Rectal smooth muscle tissue (tissue), 1 donor: ENCODE measurements around the gene PI4KB.

Experiments
- H3K27ac ChIP-seq: one replicate; pipeline ENCODE4 v1.7.0; 2013; ENCODE audit warnings: low read depth, low read length, inconsistent platforms
- H3K27me3 ChIP-seq: one replicate; pipeline ENCODE4 v1.7.0; 2013; ENCODE audit warnings: low read length; ENCODE audit not compliant: control insufficient read depth, insufficient read depth
- H3K36me3 ChIP-seq: one replicate; pipeline ENCODE4 v1.7.0; 2013; ENCODE audit warnings: low read length; ENCODE audit not compliant: control insufficient read depth, insufficient read depth
- H3K4me1 ChIP-seq: one replicate; pipeline ENCODE4 v1.7.0; 2013; ENCODE audit warnings: low read length; ENCODE audit not compliant: control insufficient read depth, insufficient read depth
- H3K4me3 ChIP-seq: one replicate; pipeline ENCODE4 v1.7.0; 2013; ENCODE audit warnings: low read length
- H3K9ac ChIP-seq: one replicate; pipeline ENCODE4 v1.7.0; 2013; ENCODE audit warnings: low read length

The PI4KB gene

DNA sequence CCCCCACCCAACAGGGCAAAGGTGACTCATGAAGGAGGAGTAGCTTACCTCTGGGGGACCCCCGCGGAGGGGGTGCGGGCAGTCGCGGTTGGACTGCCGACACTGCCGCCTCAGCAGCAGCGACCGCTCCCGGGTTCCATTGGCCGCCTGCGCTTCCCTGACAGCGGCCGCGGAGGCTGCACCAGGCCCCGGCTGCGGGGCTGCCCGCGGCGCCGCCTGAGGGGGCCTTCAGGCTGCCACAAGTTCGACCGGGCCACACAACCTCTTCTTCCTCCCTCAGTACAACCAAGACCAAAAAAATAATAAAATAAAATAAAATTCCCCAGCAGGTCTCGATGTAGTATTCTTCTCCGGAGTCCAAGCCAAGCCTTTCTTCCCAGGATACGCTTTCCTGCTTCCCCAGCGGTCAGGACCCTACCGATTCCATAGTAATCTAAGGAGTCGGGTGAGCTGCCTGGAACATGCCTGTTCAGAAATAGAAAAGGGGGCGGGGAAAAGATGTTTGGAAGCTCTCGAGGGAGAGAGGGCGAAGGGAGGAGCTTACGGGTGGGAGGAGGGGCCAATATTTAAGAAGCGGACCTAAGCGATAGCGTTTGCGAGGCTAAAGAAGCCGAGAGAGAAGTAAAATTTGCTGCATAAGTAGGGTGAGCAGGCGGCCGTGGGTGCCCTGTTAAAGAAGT is at the start of gene PI4KB:
TSS of gene PI4KB (minus strand) at position 194 of the 680 bp plus-strand sequence. CDS start 10,935 bp downstream, outside the sequence.
- Histone ChIP-seq H3K4me3 (peak within 1 kb of the TSS; percentile 88), H3K4me1 (peaks cover 12% of the 10 kb centered on the region), H3K27me3 (no peaks in the 10 kb centered on the region), H3K27ac (peak within 1 kb of the TSS; percentile 79), H3K9ac (peak within 1 kb of the TSS; percentile 50), H3K36me3 (peaks cover 3% of the 10 kb centered on the region)

DNA sequence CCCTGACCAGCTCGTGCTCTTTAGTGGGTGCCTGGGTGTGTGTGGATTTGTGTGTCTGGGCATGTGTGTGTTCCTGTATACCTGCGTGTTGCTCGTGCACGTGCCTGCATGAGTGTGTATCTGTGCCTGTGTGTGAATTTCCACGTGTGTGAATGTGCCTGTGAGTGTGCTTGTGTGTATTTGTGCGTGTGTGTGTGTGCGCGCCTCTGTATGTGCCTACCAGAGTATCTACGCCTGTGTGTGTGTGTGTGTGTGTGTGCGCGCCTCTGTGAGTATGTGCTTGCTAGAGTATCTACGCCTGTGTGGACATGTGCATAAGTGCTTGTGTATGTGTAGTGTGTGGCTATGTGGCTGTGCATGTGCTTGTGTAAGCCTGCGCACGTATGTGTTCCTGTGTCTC is 46.0 kb upstream of the PI4KB start:
- Histone ChIP-seq H3K27ac (no peak overlapping the region), H3K9ac (no peak overlapping the region), H3K36me3 (no peaks in the 10 kb centered on the region), H3K4me3 (no peak overlapping the region), H3K27me3 (no peaks in the 10 kb centered on the region), H3K4me1 (peaks cover 19% of the 10 kb centered on the region)

DNA sequence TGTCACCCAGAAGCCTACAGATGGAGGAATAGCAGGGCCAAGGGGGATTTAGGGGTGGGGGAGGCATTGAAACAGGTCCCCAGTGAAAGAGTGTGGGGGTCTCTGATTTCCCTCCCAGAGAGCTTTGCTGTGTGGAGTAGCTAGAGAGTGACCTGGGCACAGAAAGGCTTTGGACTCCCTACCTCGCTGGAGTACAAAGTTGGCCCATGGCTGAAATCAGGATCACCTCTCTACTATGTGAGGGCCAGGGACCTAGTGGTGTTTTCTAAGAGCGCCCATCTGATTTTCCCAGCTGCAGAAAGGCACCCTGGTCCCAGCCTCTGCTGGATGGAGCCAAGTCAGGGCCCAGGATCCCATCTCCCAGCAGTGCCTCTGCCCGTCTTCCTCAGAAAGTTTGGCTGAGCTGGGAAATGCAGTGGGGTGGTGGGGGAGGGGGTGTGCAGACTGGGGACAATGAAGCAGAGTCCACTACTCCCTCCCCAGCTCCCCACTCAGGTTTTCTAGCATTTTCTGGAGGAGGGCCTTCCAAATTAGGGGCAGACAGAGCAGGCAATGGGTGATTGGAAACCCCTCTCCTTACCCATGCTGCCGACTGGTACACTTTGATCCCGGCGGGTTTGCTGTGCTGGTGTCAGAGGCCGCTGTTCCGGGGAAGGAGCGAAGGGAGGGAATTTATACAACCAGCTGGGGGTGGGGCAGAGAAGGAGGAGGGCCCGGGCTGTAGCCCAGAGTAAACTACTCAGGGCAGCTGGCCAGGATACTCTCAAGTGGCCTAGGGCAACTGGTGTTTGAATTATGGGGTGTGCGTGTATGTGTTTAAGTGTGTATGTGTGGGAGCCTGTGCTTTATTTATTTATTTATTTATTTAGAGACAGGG is 45.1 kb upstream of the PI4KB start, which contains the start of gene SELENBP1:
TSS of gene SELENBP1 (minus strand) at position 648 of the 877 bp plus-strand sequence. CDS start at position 584, 64 bp downstream.
- Histone ChIP-seq H3K4me1 (peaks cover 19% of the 10 kb centered on the region), H3K4me3 (peak within 1 kb of the TSS; percentile 51), H3K9ac (peak within 1 kb of the TSS; percentile 4), H3K27ac (peak within 1 kb of the TSS; percentile 86), H3K36me3 (no peaks in the 10 kb centered on the region), H3K27me3 (no peaks in the 10 kb centered on the region)

DNA sequence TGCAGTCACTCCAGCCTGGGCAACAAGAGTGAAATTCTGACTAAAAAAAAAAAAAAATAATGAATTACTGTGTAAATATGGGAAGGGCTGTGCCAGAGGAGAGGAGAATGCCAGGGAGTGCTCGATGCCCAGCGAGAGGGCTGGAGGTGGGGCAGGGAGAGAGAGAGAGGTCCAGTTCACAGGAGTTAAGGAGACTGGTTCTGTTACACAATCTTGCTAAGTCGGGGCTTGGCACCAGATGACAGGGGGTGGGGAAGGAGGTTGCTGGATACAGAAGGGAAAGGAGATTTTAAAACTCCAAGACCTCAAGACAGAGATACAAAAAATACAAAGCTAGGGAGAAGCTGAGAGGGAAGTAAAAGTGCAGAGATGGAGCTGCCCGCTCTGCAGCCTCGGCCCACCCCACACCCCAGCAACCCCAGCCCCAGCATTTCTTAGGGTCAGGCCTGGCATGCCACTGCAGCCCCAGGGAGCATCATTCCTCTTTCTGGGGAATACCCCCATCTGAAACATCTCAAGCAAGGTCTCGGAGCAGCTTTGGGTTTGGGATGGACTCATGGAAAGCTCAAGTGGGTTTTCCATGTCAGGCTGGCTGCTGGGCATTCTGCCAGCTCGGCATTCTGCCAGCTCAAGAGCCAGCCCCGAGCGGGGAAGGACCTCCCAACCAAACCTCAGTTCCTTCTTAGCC is 44.3 kb upstream of the PI4KB start:
- Histone ChIP-seq H3K9ac (peak overlapping the region; percentile 38), H3K27ac (peak overlapping the region; percentile 86), H3K4me1 (peaks cover 19% of the 10 kb centered on the region), H3K4me3 (peak overlapping the region; percentile 51), H3K27me3 (no peaks in the 10 kb centered on the region), H3K36me3 (peaks cover 2% of the 10 kb centered on the region)

DNA sequence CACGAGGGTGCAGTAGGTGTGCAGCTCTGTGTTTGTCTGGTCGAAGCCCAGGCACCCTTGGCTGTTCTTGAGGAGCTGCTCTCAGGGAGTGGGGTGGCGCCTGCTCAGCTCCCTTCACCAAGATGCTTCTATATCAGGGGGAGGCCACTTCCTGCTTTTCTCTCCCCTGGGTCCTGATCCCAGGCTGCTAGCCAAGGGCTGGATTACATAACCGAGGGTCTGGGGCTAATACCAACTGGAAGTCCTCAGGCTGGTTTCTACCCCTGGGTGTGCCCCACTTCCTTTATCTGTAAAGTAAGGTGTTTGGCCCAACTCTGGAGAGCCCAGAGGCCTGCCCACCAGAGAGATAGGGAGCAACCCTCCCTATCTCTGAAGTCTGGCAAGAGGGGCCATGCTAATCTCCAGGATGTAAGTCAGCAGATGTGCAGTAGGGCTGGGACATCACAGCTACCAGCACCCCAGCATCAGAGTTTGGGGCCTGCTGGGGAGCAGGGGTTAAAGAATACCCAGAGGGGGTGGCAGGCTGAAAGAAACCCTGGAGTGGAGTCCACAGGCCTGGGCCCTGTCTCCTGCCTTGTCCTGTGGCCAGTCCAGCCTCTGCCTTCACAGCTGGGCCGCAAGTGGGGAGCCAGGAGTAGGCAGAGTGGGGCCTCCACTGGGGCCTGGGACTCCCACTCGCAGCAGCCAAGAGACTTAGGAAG is 43.1 kb upstream of the PI4KB start:
- peak overlapping the region; percentile 51 for H3K4me3 ChIP-seq
- peak overlapping the region; percentile 32 for H3K9ac ChIP-seq

DNA sequence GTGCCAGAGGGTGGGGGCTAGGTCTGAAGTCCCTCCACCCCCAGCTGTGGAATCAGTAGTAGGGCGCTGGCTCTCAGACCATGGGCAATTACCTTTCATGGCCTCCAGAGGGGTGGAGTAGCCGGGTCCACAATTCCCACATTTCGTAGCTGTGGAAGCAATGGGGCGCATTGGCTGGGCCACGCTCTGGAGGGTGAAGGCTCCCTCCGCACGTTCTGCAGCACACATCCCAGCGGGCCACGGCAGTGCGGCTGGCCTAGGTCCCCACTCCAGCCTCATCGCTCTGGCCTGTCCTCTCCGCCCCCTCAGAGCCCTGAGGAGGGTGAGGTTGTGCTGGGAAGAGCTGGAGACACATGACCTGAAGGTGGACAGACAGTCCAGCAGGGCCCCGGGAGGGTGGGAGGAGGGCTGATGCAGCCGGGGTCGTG is 42.4 kb upstream of the PI4KB start:
- peaks cover 21% of the 10 kb centered on the region for H3K36me3 ChIP-seq
- H3K4me1 ChIP-seq, result peaks cover 19% of the 10 kb centered on the region
- no peak overlapping the region for H3K9ac ChIP-seq
- no peak overlapping the region for H3K27ac ChIP-seq
- peak overlapping the region; percentile 51 for H3K4me3 ChIP-seq
- no peaks in the 10 kb centered on the region for H3K27me3 ChIP-seq

More for the DNA sequence above, 43.1 kb upstream of the PI4KB start:
- Histone ChIP-seq H3K4me1 (peaks cover 19% of the 10 kb centered on the region), H3K27me3 (no peaks in the 10 kb centered on the region), H3K27ac (peak overlapping the region; percentile 86), H3K36me3 (peaks cover 14% of the 10 kb centered on the region)

DNA sequence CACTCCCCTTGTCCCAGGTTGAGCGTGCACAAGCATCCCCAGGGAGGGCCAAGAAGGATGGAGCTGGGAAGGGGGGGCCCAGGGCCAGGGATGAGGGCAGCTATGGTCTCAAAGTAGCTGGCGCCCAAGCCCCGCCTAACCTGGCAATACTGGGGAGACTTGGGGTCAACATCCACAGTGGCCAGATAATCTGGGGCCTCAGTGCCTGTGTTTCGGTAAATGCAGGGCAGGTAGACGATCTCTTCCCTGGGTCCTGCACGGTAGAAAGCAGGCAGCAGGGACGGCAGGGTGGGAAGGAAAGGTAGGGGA is 42.0 kb upstream of the PI4KB start:
- Histone ChIP-seq H3K36me3 (peaks cover 25% of the 10 kb centered on the region), H3K27ac (no peak overlapping the region)

DNA sequence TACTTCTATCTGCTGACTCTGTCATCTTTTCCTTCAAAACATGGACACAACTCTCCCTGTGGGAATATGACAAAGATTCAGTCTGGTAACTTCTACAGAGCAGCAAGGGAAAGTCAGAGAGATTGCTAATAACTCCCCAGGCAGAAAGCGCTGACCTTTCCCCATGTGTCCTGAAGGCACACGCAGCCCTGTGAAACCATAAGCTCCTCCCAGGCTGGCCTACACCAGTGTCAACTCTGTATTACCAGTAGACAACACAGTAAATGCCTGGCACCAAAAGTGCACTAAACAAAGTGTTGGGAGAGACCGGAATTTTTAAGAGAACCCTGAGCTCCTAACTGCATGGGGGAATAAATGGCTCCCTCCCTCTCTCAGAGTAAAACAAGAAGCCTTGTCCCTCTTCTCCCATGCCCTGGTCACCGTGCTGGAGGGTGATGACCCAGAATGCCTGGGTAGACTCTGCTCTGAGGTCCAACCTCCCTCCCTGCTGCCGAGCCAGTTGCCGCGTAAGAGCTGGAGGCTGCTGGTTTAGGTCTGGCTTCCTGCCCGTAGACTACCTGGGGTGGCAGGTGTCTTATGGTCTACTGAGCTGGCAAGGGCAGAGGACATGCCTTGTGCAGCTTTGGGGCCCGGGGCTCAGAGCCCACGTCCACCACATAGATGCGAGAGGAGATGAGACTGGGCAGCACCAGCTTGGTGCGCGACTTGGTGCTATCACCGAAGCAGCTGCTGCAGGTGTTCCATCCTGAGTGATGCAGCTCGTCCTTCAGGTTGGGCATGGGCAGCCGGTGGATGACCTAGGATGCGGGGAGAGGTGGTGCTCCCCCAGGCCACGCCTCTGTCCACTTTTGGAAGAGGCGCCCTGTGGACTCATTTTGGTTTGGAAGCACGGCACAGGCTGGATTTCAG is 41.4 kb upstream of the PI4KB start:
- Histone ChIP-seq H3K36me3 (peaks cover 28% of the 10 kb centered on the region), H3K27ac (no peak overlapping the region), H3K9ac (no peak overlapping the region), H3K4me1 (peaks cover 19% of the 10 kb centered on the region), H3K27me3 (no peaks in the 10 kb centered on the region), H3K4me3 (no peak overlapping the region)

More for the DNA sequence above, 42.0 kb upstream of the PI4KB start:
- H3K4me3 ChIP-seq, result no peak overlapping the region
- peaks cover 19% of the 10 kb centered on the region for H3K4me1 ChIP-seq
- H3K9ac ChIP-seq, result no peak overlapping the region
- no peaks in the 10 kb centered on the region for H3K27me3 ChIP-seq

DNA sequence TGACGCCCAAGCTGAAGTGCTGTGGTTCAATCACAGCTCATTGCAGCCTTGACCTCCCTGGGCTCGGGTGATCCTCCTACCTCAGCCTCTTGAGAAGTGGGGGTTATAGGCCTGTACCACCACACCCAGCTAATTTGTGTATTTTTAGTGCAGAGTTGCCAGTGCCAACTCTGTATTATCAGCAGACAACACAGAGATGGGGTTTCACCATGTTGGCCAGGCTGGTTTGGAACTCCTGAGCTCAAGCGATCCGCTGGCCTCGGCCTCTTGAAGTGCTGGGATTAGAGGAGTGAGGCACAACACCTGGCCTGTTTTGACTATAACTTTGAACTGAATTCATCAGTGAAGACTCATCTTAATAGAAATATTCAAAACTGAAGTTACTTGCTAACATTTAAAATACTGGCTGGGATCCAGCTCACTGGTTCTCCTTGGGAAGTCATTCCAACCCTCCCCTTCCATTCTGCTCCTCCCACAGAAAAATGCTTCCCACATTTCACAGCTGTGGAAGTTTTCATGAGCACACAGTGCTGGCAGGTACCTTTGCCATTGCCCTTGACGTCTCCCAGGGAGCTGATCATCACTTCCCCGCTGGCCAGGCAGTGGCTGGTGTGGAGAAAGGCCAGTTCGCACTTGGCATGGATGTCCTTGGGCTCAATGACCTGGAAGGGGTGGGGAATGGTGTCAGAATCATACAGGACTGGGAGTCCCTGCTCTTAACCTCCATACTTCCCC is 40.6 kb upstream of the PI4KB start:
- Histone ChIP-seq H3K27me3 (no peaks in the 10 kb centered on the region), H3K4me1 (peaks cover 19% of the 10 kb centered on the region), H3K36me3 (peaks cover 28% of the 10 kb centered on the region), H3K9ac (no peak overlapping the region), H3K4me3 (no peak overlapping the region), H3K27ac (no peak overlapping the region)

DNA sequence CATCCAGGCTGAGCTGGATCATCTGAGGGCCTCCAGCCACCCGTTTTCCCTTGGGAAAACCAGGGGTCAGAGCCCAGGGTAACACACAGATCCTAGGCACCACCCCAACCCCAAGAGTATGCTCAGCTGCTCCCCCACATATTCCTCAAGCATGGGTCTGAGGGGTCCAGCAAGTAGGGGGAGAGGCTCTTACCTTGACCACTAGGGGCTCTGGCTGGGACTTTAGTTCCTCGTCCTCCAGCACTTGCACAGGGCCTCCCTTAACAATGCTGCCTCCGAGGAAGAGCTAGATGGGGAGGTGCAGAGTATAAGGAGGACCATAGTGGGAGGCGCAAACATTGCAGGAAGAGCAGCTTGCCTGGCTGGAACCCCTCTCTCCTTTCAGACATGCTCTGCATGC is 37.8 kb upstream of the PI4KB start:
- peaks cover 28% of the 10 kb centered on the region for H3K36me3 ChIP-seq
- no peak overlapping the region for H3K27ac ChIP-seq
- H3K27me3 ChIP-seq, result no peaks in the 10 kb centered on the region
- H3K4me3 ChIP-seq, result no peak overlapping the region
- H3K4me1 ChIP-seq, result peaks cover 4% of the 10 kb centered on the region
- H3K9ac ChIP-seq, result no peak overlapping the region
